GM18517 (cell line): ENCODE measurements around the gene C17orf75.

ENCODE experiments used
- ATAC-seq: cut with Tn5 transposase; IDR thresholded peaks from one replicate; pipeline ENCODE4 v1.9.1; 2021; ENCODE audit warnings: mild to moderate bottlenecking, moderate library complexity; ENCODE audit not compliant: unreplicated experiment

The C17orf75 gene

DNA sequence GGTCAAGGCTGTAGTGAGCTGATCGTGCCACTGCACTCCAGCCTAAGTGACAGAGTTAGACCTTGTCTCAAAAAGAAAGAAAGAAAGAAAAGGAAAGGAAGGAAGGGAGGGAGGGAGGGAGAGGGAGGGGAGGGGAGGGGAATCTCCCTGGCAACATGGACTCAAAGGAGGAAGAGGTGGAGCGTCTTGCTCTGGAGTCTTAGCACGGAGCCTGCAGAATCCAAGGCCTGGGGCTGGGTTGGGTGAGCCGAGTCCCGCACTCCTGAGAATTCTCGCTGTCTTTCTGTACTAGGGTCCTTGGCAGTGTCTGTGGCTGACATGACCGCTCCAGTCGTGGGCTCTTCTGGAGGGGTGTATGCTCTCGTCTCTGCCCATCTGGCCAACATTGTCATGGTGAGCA, 36.9 kb downstream of the C17orf75 start:
- ATAC-seq: no peak

- ATAC-seq: no peak
Observed at GRCh38 chr17:32303781-32304288, 38.1 kb downstream of the C17orf75 start.

GRCh38 chr17:32302860-32303649, 38.9 kb downstream of the C17orf75 start:
- ATAC-seq: no peak

DNA sequence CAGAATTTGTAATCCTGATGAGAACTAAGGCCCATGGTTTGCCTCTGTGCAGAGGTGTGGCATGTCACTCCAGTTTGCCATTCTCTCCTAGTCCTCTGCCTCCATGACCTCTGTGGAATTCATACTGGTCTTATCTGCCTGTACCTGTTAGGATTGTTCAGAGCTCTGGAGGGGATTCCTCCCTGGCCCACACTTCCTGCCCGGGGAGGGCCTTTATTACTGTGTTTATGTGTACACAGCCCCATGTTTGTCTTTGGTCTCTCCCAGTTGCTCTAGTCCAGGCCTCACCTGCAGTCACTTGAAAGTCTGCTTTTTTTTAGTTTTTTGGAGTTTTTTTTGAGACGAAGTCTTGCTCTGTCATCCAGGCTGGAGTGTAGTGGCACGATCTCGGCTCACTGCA, 39.9 kb downstream of the C17orf75 start:
- no peak for ATAC-seq

DNA sequence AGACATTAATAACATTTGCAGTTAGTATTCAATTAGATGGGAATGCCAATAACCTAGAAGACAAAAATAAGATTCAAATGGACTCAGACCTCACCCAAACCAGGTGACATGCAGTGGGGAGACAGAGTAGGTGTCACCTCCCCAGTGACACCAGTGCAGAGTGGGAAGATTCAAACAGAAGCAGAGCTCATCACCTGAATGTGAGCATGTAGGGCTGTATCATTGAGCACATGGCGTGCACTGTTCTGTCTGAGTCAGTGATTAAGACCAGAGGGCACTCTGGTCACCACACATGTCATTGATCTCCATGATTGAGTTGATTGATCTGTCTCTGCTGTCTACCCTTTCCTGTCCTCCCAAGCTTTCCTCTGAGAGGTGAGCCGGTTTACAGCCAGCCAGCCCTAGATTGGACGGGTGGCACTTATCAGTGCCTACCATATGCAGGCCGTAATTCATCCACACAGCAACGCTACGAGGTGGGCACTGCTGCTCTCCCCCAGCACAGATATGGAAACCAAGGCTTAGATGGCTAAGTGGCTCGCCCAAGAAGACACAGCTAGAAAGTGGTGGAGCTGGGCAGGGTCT, 42.3 kb downstream of the C17orf75 start:
- no peak for ATAC-seq

DNA sequence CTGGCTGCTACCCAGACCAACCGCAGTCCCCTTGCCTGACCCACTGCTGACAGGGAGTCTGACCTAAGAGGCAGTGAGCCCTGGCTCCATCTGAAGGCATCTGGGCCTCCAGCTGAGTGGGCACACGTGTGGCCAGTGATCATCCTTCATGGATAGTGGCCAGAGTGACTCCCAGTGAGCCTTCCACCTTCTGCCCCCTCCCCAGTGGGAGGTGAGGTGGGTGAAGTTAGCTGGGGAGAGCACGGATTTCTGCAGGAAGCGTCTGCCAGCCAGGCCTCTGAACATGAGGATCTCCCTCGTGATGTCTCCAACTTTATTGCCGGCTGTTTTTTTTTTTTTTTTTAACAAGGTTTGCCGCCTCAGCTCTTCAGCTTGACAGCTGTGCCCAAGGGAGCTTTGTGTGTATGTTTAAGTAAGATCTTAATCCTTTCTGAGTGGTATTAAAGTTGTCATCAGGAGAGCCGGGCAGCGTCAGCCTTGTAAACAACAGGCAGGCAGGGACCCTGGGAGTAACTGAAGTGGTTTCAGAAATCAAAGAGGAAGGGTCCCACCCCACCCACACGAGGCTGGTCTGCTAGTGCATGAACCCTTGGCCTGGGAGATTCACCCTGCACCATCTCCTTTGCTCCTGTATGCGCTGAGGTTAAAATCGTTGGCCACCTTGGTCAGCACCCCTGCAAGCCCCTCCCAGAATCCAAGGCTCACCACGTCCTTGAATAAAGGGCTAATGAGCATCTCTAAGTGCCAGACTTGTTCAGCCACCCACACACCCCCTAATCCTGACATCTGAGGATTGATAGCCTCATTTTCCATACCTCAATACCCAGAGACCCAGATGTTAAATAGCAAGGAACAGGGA, 43.0 kb downstream of the C17orf75 start:
- no peak for ATAC-seq

DNA sequence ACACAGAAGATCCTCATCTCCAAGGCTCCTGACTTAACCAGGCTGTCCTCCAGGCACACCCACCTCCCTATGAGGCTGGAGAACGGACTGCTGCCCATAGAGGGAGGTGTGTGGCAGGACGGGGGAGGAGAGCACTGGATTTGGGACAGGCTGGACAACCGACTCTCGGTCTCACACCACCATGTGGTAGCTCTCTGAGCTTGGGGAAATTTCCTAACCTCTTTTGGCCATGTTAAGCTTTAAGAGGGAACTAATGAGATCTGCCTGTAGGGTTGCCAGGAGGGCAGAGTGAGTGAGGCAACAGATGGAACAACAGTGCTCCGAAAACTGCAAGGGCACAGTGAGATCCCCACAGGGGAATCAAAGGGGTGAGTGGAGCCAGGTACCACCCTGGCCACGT, 43.7 kb downstream of the C17orf75 start:
- ATAC-seq: no peak

DNA sequence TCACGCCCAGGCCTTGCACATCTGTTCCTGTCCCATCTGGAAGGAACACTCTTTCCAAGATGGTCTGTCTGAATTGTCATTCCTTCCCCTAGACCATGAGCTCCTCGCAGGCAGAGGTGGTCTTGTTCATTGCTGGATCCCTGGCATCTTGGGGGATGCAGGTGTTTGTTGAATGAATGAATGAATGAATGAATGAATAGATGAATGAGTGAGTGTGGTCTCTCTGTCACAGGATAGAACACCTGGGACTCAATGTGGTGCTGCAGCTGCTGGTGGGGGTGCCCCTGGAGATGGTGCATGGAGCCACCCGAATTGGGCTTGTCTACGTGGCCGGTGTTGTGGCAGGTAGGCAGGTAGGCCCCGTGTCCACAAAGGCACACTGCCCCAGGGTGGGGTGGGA, 44.1 kb downstream of the C17orf75 start:
- ATAC-seq: no peak

DNA sequence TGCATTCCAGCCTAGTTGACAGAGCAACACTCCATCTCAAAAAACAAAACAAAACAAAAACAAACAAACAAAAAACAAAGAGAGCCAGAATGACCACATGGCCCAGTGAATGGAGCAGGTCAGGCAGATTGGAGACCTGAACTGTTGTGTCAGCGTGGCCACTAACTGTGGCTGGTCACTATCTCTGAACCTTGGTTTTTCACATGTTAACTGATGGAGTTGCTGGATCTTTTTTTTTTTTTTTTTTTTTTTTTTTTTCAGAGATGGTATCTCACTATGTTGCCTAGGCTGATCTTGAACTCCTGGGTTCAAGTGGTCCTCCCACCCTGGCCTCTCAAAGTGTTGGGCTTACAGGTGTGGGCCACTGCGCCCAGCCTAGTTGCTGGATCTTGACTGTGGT, 44.5 kb downstream of the C17orf75 start:
- no peak for ATAC-seq

DNA sequence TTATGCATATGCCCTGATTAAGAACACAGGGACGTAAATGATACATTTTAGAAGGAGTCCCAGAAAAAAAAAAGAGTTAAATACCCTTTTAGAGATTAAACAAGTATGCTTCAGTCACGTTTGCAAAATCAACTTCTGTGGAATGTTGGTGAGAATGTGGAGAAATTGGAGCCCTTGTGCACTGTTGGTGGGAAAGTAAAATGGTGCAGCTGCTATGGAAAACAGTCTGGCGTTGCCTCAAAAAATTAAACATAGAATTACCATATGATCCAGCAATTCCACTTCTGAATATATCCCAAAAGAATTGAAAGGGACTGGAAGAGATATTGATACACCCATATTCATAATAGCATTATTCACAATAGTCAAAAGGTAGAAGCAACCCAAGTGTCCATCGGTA, 49.9 kb downstream of the C17orf75 start:
- ATAC-seq: no peak

DNA sequence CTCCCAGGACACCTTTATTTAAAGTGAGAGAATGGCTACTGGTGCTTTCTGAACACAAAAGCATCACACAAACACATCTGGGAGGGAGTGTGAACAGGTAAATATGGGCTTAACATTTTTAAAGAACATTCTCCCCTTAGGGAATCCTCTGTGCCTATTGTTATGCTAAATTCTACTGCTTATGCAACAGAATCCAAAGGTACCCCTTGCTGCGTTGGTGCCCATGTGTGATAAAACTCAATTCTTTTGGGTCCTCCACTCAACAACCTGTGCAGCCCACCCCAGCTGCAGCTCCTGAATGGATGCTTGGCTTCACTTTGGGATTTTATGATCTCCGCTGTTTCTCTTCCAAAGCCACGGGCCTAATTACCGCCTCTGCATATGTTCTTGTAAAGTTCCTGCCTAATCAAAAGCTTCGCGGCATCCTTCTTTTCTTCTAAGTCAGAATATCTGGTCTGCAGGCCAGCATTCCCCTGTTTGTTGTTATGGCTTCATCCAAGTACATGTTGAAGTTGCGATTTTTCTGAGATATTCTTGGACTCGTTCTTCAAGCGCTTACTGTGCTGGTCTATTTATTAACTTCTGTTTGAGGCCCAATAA, 52.4 kb downstream of the C17orf75 start:
- no peak for ATAC-seq

DNA sequence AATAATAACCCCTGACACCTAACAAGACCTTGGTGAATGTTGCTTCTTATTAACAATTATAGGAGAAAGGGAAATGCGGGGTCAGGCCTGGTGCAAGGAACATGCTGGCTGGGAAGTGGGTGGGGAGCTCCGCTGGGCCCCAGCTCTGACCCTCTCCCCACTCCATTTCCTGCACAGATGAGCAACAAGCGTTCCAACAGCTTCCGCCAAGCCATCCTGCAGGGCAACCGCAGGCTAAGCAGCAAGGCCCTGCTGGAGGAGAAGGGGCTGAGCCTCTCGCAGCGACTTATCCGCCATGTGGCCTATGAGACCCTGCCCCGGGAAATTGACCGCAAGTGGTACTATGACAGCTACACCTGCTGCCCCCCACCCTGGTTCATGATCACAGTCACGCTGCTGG, 53.4 kb downstream of the C17orf75 start:
- ATAC-seq: no peak

DNA sequence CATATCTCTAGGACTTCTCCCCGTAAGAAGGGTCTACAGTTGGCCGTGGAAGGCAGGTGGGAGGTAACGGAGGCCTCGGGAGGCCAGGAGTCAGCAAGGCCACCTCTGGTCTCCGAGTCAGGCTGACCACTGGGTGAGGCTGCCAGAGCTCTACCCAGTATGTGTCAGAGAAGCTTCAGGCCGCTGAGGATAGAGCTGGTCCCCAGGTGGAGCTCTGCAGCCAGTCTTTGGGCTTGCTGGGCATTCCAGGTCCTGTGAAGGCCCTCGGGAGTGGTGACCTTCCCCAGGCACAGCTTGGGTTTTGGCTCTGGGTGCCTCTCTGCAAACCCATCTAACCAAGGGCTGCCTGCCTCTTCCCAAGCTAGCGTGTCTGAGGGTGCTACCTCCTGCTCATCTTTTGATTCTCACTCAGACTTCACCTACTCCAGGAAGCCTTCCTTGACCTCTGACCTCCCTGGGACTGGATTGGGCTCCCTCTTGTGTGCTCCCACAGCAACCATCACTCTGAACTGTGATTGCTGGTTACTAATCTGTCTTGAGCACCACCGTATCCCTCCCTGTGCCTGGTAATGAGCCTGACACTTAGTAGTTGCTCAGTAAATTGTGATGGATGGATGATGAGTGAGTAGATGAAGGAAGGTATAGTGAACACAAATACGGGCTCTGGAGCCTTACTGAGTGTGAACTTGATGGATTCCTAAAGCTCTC, 54.0 kb downstream of the C17orf75 start:
- no peak for ATAC-seq

DNA sequence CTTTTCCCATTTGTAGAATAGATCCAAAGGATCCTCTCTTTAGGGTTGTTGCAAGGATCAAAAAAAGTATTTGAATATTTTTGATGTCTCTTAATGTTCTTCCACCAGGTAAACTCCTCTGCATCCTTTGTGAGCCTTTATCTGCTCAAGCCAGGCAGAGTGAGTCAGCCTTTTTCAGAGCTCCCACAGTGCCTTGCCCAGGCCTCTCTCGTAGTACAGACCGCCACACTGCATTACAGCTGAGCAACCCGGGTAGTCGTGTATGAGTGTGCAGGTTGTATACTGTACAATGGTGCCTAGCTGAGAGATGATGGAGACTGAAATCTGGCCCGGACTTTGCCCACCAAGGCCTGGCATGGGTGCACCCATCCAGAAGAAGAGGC, 55.5 kb downstream of the C17orf75 start:
- no peak for ATAC-seq

DNA sequence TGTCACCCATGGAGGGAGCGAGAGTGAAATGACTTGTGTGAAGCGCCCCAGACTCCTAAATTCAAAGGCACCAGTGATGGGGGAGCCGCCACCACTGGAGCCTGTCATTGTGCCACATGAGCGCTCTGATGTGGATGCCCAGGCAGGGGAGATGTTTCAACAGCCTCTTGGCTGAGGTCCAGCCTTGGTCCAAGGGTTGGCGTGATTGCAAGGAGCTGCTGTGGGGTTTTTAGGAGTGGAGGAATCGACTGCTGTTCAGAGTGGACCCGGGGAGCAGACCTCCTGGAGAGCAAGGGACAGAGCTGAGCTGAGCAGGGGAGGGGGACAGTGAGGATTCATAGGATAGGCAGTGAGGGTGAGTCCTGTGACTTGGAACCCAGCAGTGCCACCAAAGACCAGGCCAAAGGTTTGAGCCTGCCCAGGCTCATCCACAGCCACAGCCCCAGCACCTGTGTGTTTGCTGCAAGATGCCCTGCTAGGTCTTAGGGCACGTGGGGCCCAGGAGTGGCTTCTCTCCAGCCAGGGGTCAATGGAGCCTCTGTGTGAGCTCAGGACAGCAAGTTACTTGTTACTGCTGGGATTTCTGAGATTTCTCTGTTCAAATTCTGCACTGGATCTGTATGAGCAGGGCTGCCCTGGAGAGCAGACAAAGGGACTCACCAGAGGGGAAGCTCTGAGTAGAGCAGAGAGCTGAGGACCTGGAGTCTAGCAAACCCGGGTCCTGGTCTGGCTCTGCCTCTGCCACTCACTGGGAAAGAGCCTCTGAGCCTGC, 56.0 kb downstream of the C17orf75 start:
- ATAC-seq: no peak

GRCh38 chr17:32285306-32285705, 56.7 kb downstream of the C17orf75 start:
- no peak for ATAC-seq

DNA sequence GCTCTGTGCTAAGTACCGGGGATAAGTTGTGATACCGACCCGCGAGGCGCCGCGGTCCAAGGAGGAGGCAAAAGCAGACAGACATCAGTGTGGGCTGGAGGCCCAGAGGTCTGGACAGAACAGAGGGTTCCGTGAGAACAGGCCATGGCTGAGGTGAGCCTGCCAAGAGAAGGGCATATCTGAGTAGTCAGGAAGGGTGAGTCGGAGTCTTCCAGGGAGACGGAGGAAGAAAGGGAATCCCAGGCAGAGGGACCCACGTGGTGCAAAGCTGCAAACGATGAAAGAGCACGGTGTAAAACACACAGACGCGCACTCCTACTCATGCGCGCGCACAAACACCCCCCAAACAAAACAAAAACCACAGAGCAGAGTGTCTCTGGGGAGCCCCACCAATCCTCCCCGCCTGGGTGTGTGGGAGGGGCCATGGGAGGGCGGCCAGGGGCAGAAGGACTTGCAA, 58.2 kb downstream of the C17orf75 start:
- ATAC-seq: no peak

GRCh38 chr17:32281011-32281451, 60.9 kb downstream of the C17orf75 start:
- no peak for ATAC-seq

DNA sequence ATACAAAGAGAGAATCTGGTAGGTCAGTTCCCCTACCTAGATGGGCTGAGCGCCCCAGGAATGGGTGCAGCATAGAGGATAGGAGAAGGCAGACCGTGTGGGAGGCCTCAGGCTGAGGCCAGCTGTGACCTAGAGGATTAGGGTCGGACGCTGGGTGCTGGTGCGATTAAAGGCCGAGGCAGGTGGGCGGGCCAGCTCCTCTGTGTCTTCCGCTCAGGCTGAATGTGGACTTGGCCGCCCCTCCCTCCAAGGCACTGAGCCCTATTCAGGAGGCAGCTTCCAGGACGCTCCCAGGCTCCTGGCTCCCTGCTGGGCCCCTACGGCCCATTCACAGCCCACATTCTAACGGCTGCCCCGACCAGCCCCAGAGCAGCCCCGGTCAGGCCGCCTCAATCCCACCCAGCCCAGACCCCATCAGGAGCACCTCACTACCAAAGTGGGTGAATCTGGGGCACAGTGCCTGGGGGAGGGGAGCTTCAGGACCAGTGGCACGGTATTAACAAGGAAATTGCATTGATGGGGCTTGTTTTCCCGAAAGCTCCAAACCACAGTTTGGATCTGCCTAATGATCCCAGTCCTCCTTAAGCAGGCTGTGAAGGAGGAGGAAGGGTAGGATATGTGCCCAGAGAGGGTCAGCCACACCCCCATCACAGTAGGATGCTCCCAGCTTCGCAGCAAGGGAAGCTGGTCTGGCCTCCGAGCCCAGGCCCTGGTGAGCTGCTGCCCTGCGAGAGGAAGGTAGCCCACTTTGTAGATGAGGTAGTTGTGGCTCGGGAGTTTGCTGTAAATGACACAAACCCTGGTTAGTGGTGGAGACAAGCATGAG, 61.9 kb downstream of the C17orf75 start:
- no peak for ATAC-seq
